Medulla oblongata (tissue), 1 donor: ENCODE results near the gene TCHP.

Experiments
- DNase-seq: peaks from one replicate; pipeline ENCODE4 v3.0.0-alpha.2; 2015; ENCODE audit errors: extremely low spot score

TCHP gene

GRCh38 chr12:109961612-109962011 lies 61.5 kb downstream of the TCHP start:
- DNase-seq = no peak

GRCh38 chr12:109962398-109962797 lies 62.3 kb downstream of the TCHP start:
- no peak for DNase-seq

GRCh38 chr12:109963330-109963729 lies 63.3 kb downstream of the TCHP start:
- no peak for DNase-seq

- no peak for DNase-seq
Observed at GRCh38 chr12:109963743-109964429, 63.8 kb downstream of the TCHP start.

GRCh38 chr12:109966546-109966945 lies 66.5 kb downstream of the TCHP start:
- no peak for DNase-seq

GRCh38 chr12:109967383-109968031 lies 67.4 kb downstream of the TCHP start:
- DNase-seq = no peak
